Common myeloid progenitor, CD34-positive (primary cell): ENCODE data around the gene NKIRAS1.
"Not testable (repeated sequence)": the region's sequence is repeated elsewhere in the genome, so short reads cannot be mapped to it uniquely, and the experiment has no call there.

ENCODE experiments used
- CTCF ChIA-PET: fragments of 350-600 bp; sonication (Branson Sonifier 250); formaldehyde crosslinking; loops from one replicate; lab custom pipeline; 2021; ENCODE audit warnings: antibody characterized with exemption; lab: Charles Lee
- POLR2A ChIA-PET: fragments of 350-600 bp; sonication (Branson Sonifier 250); formaldehyde crosslinking; loops from one replicate; lab custom pipeline; 2021; ENCODE audit warnings: antibody characterized with exemption; lab: Charles Lee
- DNase-seq, 3 donors: peaks; one replicate each; pipeline versions ENCODE4 v3.0.0 to v3.0.0-alpha.2; 2013
- H3K27ac ChIP-seq, 2 experiments: 1 replicate in 1 of 2; 2 replicates in 1 of 2; pipeline ENCODE4 v1.7.0; 2013; ENCODE audit warnings: inconsistent platforms in 2 of 2, low read length in 2 of 2, mild to moderate bottlenecking in 2 of 2, low read depth in 1 of 2, moderate library complexity in 1 of 2; ENCODE audit not compliant: severe bottlenecking in 2 of 2, insufficient read depth in 1 of 2, poor library complexity in 1 of 2
- H3K27me3 ChIP-seq, 5 experiments: replicated peaks in 2 of 5; 1 replicate in 3 of 5; 2 replicates in 2 of 5; pipeline versions ENCODE4 v1.6.1 to v1.7.0; 2013; ENCODE audit warnings: low read length in 4 of 5, mild to moderate bottlenecking in 2 of 5, moderate library complexity in 2 of 5, inconsistent platforms in 1 of 5; ENCODE audit not compliant: insufficient read depth in 5 of 5, control insufficient read depth in 4 of 5
- H3K36me3 ChIP-seq, 4 experiments: 1 replicate in 2 of 4; 2 replicates in 2 of 4; pipeline versions ENCODE4 v1.6.1 to v1.7.0; 2013; ENCODE audit warnings: low read length in 3 of 4, control low read depth in 1 of 4, mild to moderate bottlenecking in 1 of 4; ENCODE audit not compliant: control insufficient read depth in 4 of 4, insufficient read depth in 4 of 4
- H3K4me1 ChIP-seq, 4 experiments: 1 replicate in 3 of 4; 2 replicates in 1 of 4; pipeline versions ENCODE4 v1.6.1 to v1.7.1; 2013; ENCODE audit warnings: low read length in 3 of 4, mild to moderate bottlenecking in 3 of 4, control low read depth in 1 of 4, inconsistent platforms in 1 of 4, moderate library complexity in 1 of 4; ENCODE audit not compliant: control insufficient read depth in 4 of 4, insufficient read depth in 4 of 4; ENCODE audit errors: control extremely low read depth in 1 of 4
- H3K4me3 ChIP-seq, 7 experiments: 1 replicate in 4 of 7; 2 replicates in 3 of 7; pipeline versions ENCODE4 v1.5.1 to v1.7.0; 2013; ENCODE audit warnings: mild to moderate bottlenecking in 7 of 7, low read length in 6 of 7, moderate library complexity in 6 of 7, inconsistent platforms in 2 of 7, low read depth in 2 of 7, control low read depth in 1 of 7; ENCODE audit not compliant: insufficient read depth in 4 of 7, control insufficient read depth in 1 of 7; ENCODE audit errors: extremely low read depth in 1 of 7
- H3K9me3 ChIP-seq, 5 experiments: 1 replicate in 4 of 5; 2 replicates in 1 of 5; pipeline versions ENCODE4 v1.6.1 to v1.7.1; 2013; ENCODE audit warnings: low read length in 4 of 5, mild to moderate bottlenecking in 2 of 5, inconsistent platforms in 1 of 5, low read depth in 1 of 5, moderate library complexity in 1 of 5; ENCODE audit not compliant: control insufficient read depth in 4 of 5, insufficient read depth in 2 of 5; ENCODE audit errors: control extremely low read depth in 1 of 5
- WGBS: methylation state at CpG from one replicate; pipeline ENCODE4 v1.1.5; 2013; ENCODE audit not compliant: insufficient coverage; 5-methylcytosine and 5-hydroxymethylcytosine counted together

Gene NKIRAS1

GRCh38 chr3:23885210-23885609 is 31.6 kb downstream of the NKIRAS1 start:
- Histone ChIP-seq H3K27ac (no peak overlapping the region), H3K36me3 (peaks cover 4 to 26% (median 6%) of the 10 kb centered on the region in 4 experiments), H3K27me3 (no peaks in the 10 kb centered on the region), H3K9me3 (peaks cover 0 to 4% (median 0%) of the 10 kb centered on the region in 5 experiments), H3K4me1 (peaks cover 15 to 33% (median 21%) of the 10 kb centered on the region in 4 experiments), H3K4me3 (no peak overlapping the region)
- ChIA-PET CTCF (interaction anchor here (0.9 to 2.5 kb wide), 3 partner anchors 20 to 51 kb away, joined by 3 to 8 read pairs (median 5); partner anchors contain the start of gene NKIRAS1), POLR2A (no interaction called here)
- DNase-seq: no peak
- WGBS: 33% methylated on average over 1 of the region's 6 CpGs

GRCh38 chr3:23884481-23884880 is 32.3 kb downstream of the NKIRAS1 start:
- POLR2A ChIA-PET: interaction anchor here (0.5 to 0.6 kb wide), 2 partner anchors 69 to 1966 kb away, joined by 3 read pairs; no protein-coding TSS in a partner anchor
- CTCF ChIA-PET: interaction anchor here (0.6 to 2.5 kb wide), 4 partner anchors 20 to 50 kb away, joined by 3 to 8 read pairs (median 4); partner anchors contain the start of gene NKIRAS1
- H3K4me1 ChIP-seq: peaks cover 16 to 34% (median 22%) of the 10 kb centered on the region in 4 experiments
- peaks cover 0 to 4% (median 0%) of the 10 kb centered on the region in 5 experiments for H3K9me3 ChIP-seq
- no peak overlapping the region for H3K4me3 ChIP-seq
- 89% methylated on average over 1 of the region's 2 CpGs for WGBS
- peaks cover 0 to 19% (median 4%) of the 10 kb centered on the region in 4 experiments for H3K36me3 ChIP-seq
- H3K27ac ChIP-seq: no peak overlapping the region
- DNase-seq: peak in 2 of 3 donors; percentile 46 to 55
- no peaks in the 10 kb centered on the region for H3K27me3 ChIP-seq

GRCh38 chr3:23882487-23882918 is 34.3 kb downstream of the NKIRAS1 start:
- H3K27ac ChIP-seq: no peak overlapping the region
- H3K36me3 ChIP-seq: peaks cover 0 to 21% (median 2%) of the 10 kb centered on the region in 4 experiments
- DNase-seq: no peak
- ChIA-PET CTCF (interaction anchor here (0.6 to 3.4 kb wide), 7 partner anchors 9 to 50 kb away, joined by 3 to 18 read pairs (median 3); no protein-coding TSS in a partner anchor), POLR2A (interaction anchor here (1.2 kb wide), 1 partner anchor 11 kb away, joined by 3 read pairs; no protein-coding TSS in a partner anchor)
- peaks cover 0 to 9% (median 0%) of the 10 kb centered on the region in 5 experiments for H3K9me3 ChIP-seq
- peak overlapping the region in 1 of 7 experiments; percentile 57 for H3K4me3 ChIP-seq
- 97% methylated on average over 22 of the region's 28 CpGs for WGBS
- no peaks in the 10 kb centered on the region for H3K27me3 ChIP-seq
- peaks cover 12 to 30% (median 21%) of the 10 kb centered on the region in 4 experiments for H3K4me1 ChIP-seq

- H3K9me3 ChIP-seq, H3K27me3 ChIP-seq: not testable (repeated sequence)
- 100% methylated on average over 1 of the region's 4 CpGs for WGBS
- POLR2A ChIA-PET: interaction anchor here (1.2 to 1.4 kb wide), 2 partner anchors 12 to 16 kb away, joined by 3 read pairs; no protein-coding TSS in a partner anchor
- H3K36me3 ChIP-seq: peaks cover 0 to 18% (median 2%) of the 10 kb centered on the region in 4 experiments
- peak overlapping the region in 4 of 7 experiments; percentile 48 to 57 (median 56) for H3K4me3 ChIP-seq
- DNase-seq: peak; percentile 46 to 82 (median 76)
- H3K4me1 ChIP-seq: peaks cover 12 to 35% (median 24%) of the 10 kb centered on the region in 4 experiments
- H3K27ac ChIP-seq: peak overlapping the region in 1 of 2 experiments; percentile 66
- CTCF ChIA-PET: interaction anchor here (0.6 to 3.4 kb wide), 7 partner anchors 9 to 49 kb away, joined by 3 to 18 read pairs (median 3); no protein-coding TSS in a partner anchor
These were observed 34.8 kb downstream of the NKIRAS1 start for GRCh38 chr3:23881993-23882392.

GRCh38 chr3:23880703-23881339 is 36.0 kb downstream of the NKIRAS1 start:
- Histone ChIP-seq H3K27ac (peak overlapping the region; percentile 25 to 33), H3K36me3 (peaks cover 0 to 10% (median 2%) of the 10 kb centered on the region in 4 experiments), H3K27me3 (no peaks in the 10 kb centered on the region), H3K4me1 (peaks cover 12 to 39% (median 26%) of the 10 kb centered on the region in 4 experiments), H3K9me3 (peaks cover 0 to 9% (median 0%) of the 10 kb centered on the region in 5 experiments), H3K4me3 (peak overlapping the region in 3 of 7 experiments; percentile 25 to 57 (median 55))
- CTCF ChIA-PET: interaction anchor here (1.4 to 3.4 kb wide), 4 partner anchors 10 to 47 kb away, joined by 3 to 18 read pairs (median 6); no protein-coding TSS in a partner anchor
- WGBS: no CpG with 5 or more reads among the region's 4 CpGs
- POLR2A ChIA-PET: interaction anchor here (0.5 to 1.4 kb wide), 2 partner anchors 15 to 22 kb away, joined by 3 read pairs; no protein-coding TSS in a partner anchor
- peak in 1 of 3 donors; percentile 49 for DNase-seq

- ChIA-PET POLR2A (no interaction called here), CTCF (interaction anchor here (1.0 to 3.4 kb wide), 4 partner anchors 9 to 45 kb away, joined by 5 to 18 read pairs (median 6); no protein-coding TSS in a partner anchor)
- DNase-seq: no peak
- Histone ChIP-seq H3K27me3 (no peaks in the 10 kb centered on the region), H3K9me3 (peaks cover 0 to 9% (median 0%) of the 10 kb centered on the region in 5 experiments), H3K27ac (no peak overlapping the region), H3K4me3 (no peak overlapping the region), H3K4me1 (peaks cover 12 to 39% (median 26%) of the 10 kb centered on the region in 4 experiments), H3K36me3 (peaks cover 0 to 10% (median 2%) of the 10 kb centered on the region in 4 experiments)
- 97% methylated on average over 5 of the region's 8 CpGs for whole genome bisulfite sequencing
These were observed 37.3 kb downstream of the NKIRAS1 start for GRCh38 chr3:23879485-23879884.
